LNCaP clone FGC (cell line): ENCODE results near the gene ATP11A.

Source experiments
- DNase-seq: peaks from one replicate; pipeline ENCODE4 v3.0.0-alpha.2; 2011; ENCODE audit warnings: low read depth
- H3K4me3 ChIP-seq: 2 replicates; pipeline ENCODE4 v1.5.1; 2011; ENCODE audit warnings: mild to moderate bottlenecking, low read depth, low read length, control low read depth
- CTCF ChIP-seq: IDR thresholded peaks from 2 replicates; pipeline ENCODE4 v1.5.1; 2012; ENCODE audit warnings: mild to moderate bottlenecking; ENCODE audit not compliant: control insufficient read depth, insufficient read depth; ENCODE audit errors: extremely low read depth

Gene ATP11A

GRCh38 chr13:112873851-112874750 is 184.3 kb downstream of the ATP11A start:
- no peak for DNase-seq
- H3K4me3 ChIP-seq, result no peak overlapping the region
- peak; percentile 77 for TF ChIP-seq CTCF

GRCh38 chr13:112874751-112875300 is 185.0 kb downstream of the ATP11A start:
- TF ChIP-seq CTCF, result no peak

GRCh38 chr13:112875627-112876026 is 185.8 kb downstream of the ATP11A start:
- TF ChIP-seq CTCF, result no peak
- H3K4me3 ChIP-seq, result no peak overlapping the region
- no peak for DNase-seq

More at GRCh38 chr13:112874751-112875300, 185.0 kb downstream of the ATP11A start:
- no peak overlapping the region for H3K4me3 ChIP-seq
- no peak for DNase-seq

GRCh38 chr13:112876305-112877000 is 186.6 kb downstream of the ATP11A start:
- TF ChIP-seq CTCF, result no peak
- no peak overlapping the region for H3K4me3 ChIP-seq

GRCh38 chr13:112877066-112877465 is 187.2 kb downstream of the ATP11A start:
- no peak for TF ChIP-seq CTCF
- no peak overlapping the region for H3K4me3 ChIP-seq
- DNase-seq, result no peak

More at GRCh38 chr13:112876305-112877000, 186.6 kb downstream of the ATP11A start:
- DNase-seq, result no peak

GRCh38 chr13:112877539-112877938 is 187.7 kb downstream of the ATP11A start:
- TF ChIP-seq CTCF, result no peak
- DNase-seq, result no peak
- H3K4me3 ChIP-seq, result no peak overlapping the region
